Hepatocyte (in vitro differentiated cells): ENCODE measurements around the gene PKP4. TPM values are rescaled to one million over a fixed set of nuclear protein-coding genes. Genes with fewer than 3 reads are reported as not detected.

Experiments
- DNase-seq: peaks from one replicate; pipeline ENCODE4 v3.0.0-alpha.2; 2016; ENCODE audit warnings: low spot score
- H2AFZ ChIP-seq: fragments of 200-600 bp; sonication (generic); 2 replicates; pipeline ENCODE4 v1.6.0; 2016; ENCODE audit warnings: antibody characterized with exemption, mild to moderate bottlenecking
- H3K27ac ChIP-seq: fragments of 200-600 bp; sonication (generic); 2 replicates; pipeline ENCODE4 v1.5.1; 2016; ENCODE audit warnings: mild to moderate bottlenecking
- H3K27me3 ChIP-seq: fragments of 200-600 bp; sonication (generic); 2 replicates; pipeline ENCODE4 v1.6.1; 2016
- H3K36me3 ChIP-seq: fragments of 200-600 bp; sonication (generic); replicated peaks from 2 replicates; pipeline ENCODE4 v1.5.1; 2016; ENCODE audit warnings: low read depth; ENCODE audit not compliant: insufficient read depth
- H3K4me1 ChIP-seq: fragments of 200-600 bp; sonication (generic); 2 replicates; pipeline ENCODE4 v1.5.1; 2016; ENCODE audit warnings: mild to moderate bottlenecking, moderate library complexity; ENCODE audit not compliant: insufficient read depth
- H3K4me2 ChIP-seq: fragments of 200-600 bp; sonication (generic); 2 replicates; pipeline ENCODE4 v1.6.0; 2016
- H3K4me3 ChIP-seq: fragments of 200-600 bp; sonication (generic); 2 replicates; pipeline ENCODE4 v1.5.1; 2016; ENCODE audit warnings: mild to moderate bottlenecking
- H3K79me2 ChIP-seq: fragments of 200-600 bp; sonication (generic); 2 replicates; pipeline ENCODE4 v1.6.0; 2017; ENCODE audit warnings: mild to moderate bottlenecking
- H3K9me2 ChIP-seq: fragments of 200-600 bp; sonication (generic); replicated peaks from 2 replicates; pipeline ENCODE4 v1.6.0; 2017; ENCODE audit warnings: mild to moderate bottlenecking; ENCODE audit not compliant: insufficient read depth
- H3K9me3 ChIP-seq: fragments of 200-600 bp; sonication (generic); 2 replicates; pipeline ENCODE4 v1.5.1; 2016; ENCODE audit warnings: low read depth, mild to moderate bottlenecking
- H4K20me1 ChIP-seq: fragments of 200-600 bp; sonication (generic); 2 replicates; pipeline ENCODE4 v1.6.0; 2016; ENCODE audit warnings: mild to moderate bottlenecking; ENCODE audit not compliant: insufficient read depth, poor library complexity, severe bottlenecking
- CTCF ChIP-seq: fragments of 200-600 bp; sonication (generic); IDR thresholded peaks from 2 replicates; pipeline ENCODE4 v1.5.1; 2016; ENCODE audit warnings: antibody characterized with exemption, mild to moderate bottlenecking; ENCODE audit not compliant: poor library complexity
- EZH2 ChIP-seq: fragments of 200-600 bp; sonication (generic); IDR thresholded peaks from 2 replicates; pipeline ENCODE4 v1.6.1; 2016; ENCODE audit warnings: antibody characterized with exemption, mild to moderate bottlenecking, borderline replicate concordance
- EZH2phosphoT487 ChIP-seq: fragments of 200-600 bp; sonication (generic); IDR thresholded peaks from one replicate; pipeline ENCODE4 v1.6.1; 2018; ENCODE audit warnings: antibody characterized with exemption, mild to moderate bottlenecking, low read depth, moderate library complexity; ENCODE audit not compliant: unreplicated experiment, severe bottlenecking
- WGBS: methylation state at CpG from one replicate; pipeline ENCODE4 v1.1.6; 2016; ENCODE audit warnings: low lambda C conversion rate; ENCODE audit errors: missing lambda C conversion rate; 5-methylcytosine and 5-hydroxymethylcytosine counted together
- polyA plus RNA-seq: library from polyadenylated mRNA; unstranded; fragments of >200 nt; fragmentation: Nextera tagmentation; extraction: Ambion mirVana; gene quantifications from 2 replicates; pipeline ENCODE4 v1.2.1, GENCODE V29; 2016
- total RNA-seq: library from RNA; depleted of rRNA; stranded (reverse); fragments of >200 nt; gene quantifications from 2 replicates; pipeline ENCODE4 v1.2.3, GENCODE V29; 2014

PKP4 gene
- total and polyA plus RNA-seq, 2 experiments from 2014 or later = 10.6 to 32.2 TPM

GRCh38 chr2:158519481-158519880, 62.7 kb downstream of the PKP4 start:
- Histone ChIP-seq H4K20me1 (peaks cover 4% of the 10 kb centered on the region), H3K4me1 (no peaks in the 10 kb centered on the region), H3K9me3 (no peaks in the 10 kb centered on the region), H3K27me3 (no peaks in the 10 kb centered on the region), H3K4me2 (no peak overlapping the region), H3K27ac (no peak overlapping the region), H3K9me2 (no peaks in the 10 kb centered on the region), H3K36me3 (no peaks in the 10 kb centered on the region), H3K79me2 (peaks cover 52% of the 10 kb centered on the region), H2AFZ (no peak overlapping the region), H3K4me3 (no peak overlapping the region)
- DNase-seq = no peak
- no peak for TF ChIP-seq EZH2phosphoT487
- no peak for TF ChIP-seq CTCF
- no peak for TF ChIP-seq EZH2
- 93% methylated on average over 2 of the region's 2 CpGs for WGBS

- Histone ChIP-seq H3K9me3 (no peaks in the 10 kb centered on the region), H2AFZ (no peak overlapping the region), H4K20me1 (no peaks in the 10 kb centered on the region), H3K79me2 (peaks cover 2% of the 10 kb centered on the region), H3K4me1 (no peaks in the 10 kb centered on the region), H3K9me2 (no peaks in the 10 kb centered on the region), H3K27me3 (no peaks in the 10 kb centered on the region), H3K27ac (no peak overlapping the region), H3K36me3 (no peaks in the 10 kb centered on the region), H3K4me2 (no peak overlapping the region), H3K4me3 (no peak overlapping the region)
- DNase-seq = no peak
- WGBS = 79% methylated on average over 4 of the region's 4 CpGs
- no peak for TF ChIP-seq EZH2phosphoT487
- no peak for TF ChIP-seq CTCF
- no peak for TF ChIP-seq EZH2
These were observed 72.9 kb downstream of the PKP4 start for GRCh38 chr2:158529379-158530259.

- Histone ChIP-seq H3K79me2 (peaks cover 2% of the 10 kb centered on the region), H3K9me3 (no peaks in the 10 kb centered on the region), H3K36me3 (no peaks in the 10 kb centered on the region), H3K4me1 (no peaks in the 10 kb centered on the region), H3K4me3 (no peak overlapping the region), H3K27ac (no peak overlapping the region), H3K4me2 (no peak overlapping the region), H3K27me3 (no peaks in the 10 kb centered on the region), H4K20me1 (no peaks in the 10 kb centered on the region), H2AFZ (no peak overlapping the region), H3K9me2 (no peaks in the 10 kb centered on the region)
- 84% methylated on average over 1 of the region's 1 CpG for WGBS
- TF ChIP-seq CTCF = no peak
- no peak for TF ChIP-seq EZH2
- no peak for TF ChIP-seq EZH2phosphoT487
- no peak for DNase-seq
These were observed 74.1 kb downstream of the PKP4 start for GRCh38 chr2:158530829-158531228.
